Osteoblast (primary cell): ENCODE results near the gene SCP2D1. TPM values are rescaled to one million over a fixed set of nuclear protein-coding genes. Genes with fewer than 3 reads are reported as not detected.
A peak's percentile ranks its signal among the peaks of the same experiment; 100 is the strongest.

Experiments used
- DNase-seq: peaks from one replicate; pipeline ENCODE4 v3.0.0; 2011; ENCODE audit warnings: low spot score, mixed read lengths; ENCODE audit not compliant: insufficient read length; ENCODE audit errors: missing footprints
- H2AFZ ChIP-seq: 2 replicates; pipeline ENCODE4 v1.6.0; 2011; ENCODE audit warnings: mild to moderate bottlenecking, low read length
- H3K27ac ChIP-seq: 2 replicates; pipeline ENCODE4 v1.5.1; 2011; ENCODE audit warnings: mild to moderate bottlenecking, low read depth, low read length, moderate library complexity
- H3K27me3 ChIP-seq: 2 replicates; pipeline ENCODE4 v1.6.0; 2012; ENCODE audit warnings: mild to moderate bottlenecking, control low read depth, inconsistent platforms, low read length, moderate library complexity; ENCODE audit not compliant: insufficient read depth
- H3K36me3 ChIP-seq: 2 replicates; pipeline ENCODE4 v1.5.1; 2011; ENCODE audit warnings: mild to moderate bottlenecking, low read length, control low read depth, moderate library complexity; ENCODE audit not compliant: insufficient read depth
- H3K4me1 ChIP-seq: 2 replicates; pipeline ENCODE4 v1.5.1; 2011; ENCODE audit warnings: mild to moderate bottlenecking, low read length, control low read depth, moderate library complexity; ENCODE audit not compliant: insufficient read depth
- H3K4me2 ChIP-seq: 2 replicates; pipeline ENCODE4 v1.6.0; 2011; ENCODE audit warnings: mild to moderate bottlenecking, low read length; ENCODE audit not compliant: insufficient read depth
- H3K4me3 ChIP-seq: fragments of 200-600 bp; sonication (generic); 3 replicates; pipeline ENCODE4 v1.5.1; 2012; ENCODE audit warnings: mild to moderate bottlenecking, low read length, inconsistent platforms; ENCODE audit not compliant: insufficient read depth
- H3K79me2 ChIP-seq: 2 replicates; pipeline ENCODE4 v1.6.0; 2012; ENCODE audit warnings: mild to moderate bottlenecking, low read length, control low read depth, inconsistent platforms; ENCODE audit not compliant: insufficient read depth
- H3K9me3 ChIP-seq: 2 replicates; pipeline ENCODE4 v1.5.1; 2011; ENCODE audit warnings: low read depth, low read length, control low read depth
- H4K20me1 ChIP-seq: 2 replicates; pipeline ENCODE4 v1.6.0; 2012; ENCODE audit warnings: mild to moderate bottlenecking, low read length, control low read depth; ENCODE audit not compliant: insufficient read depth
- CTCF ChIP-seq: IDR thresholded peaks from 2 replicates; pipeline ENCODE4 v1.5.1; 2011; ENCODE audit warnings: mild to moderate bottlenecking, low read depth, low read length, moderate library complexity; ENCODE audit errors: extremely low read depth
- total RNA-seq: library from RNA; depleted of rRNA; stranded (reverse); fragments of >200 nt; gene quantifications from 2 replicates; pipeline ENCODE4 v1.2.3, GENCODE V29; 2012

The SCP2D1 gene
- total RNA-seq, 1 donor, result not detected

- Histone ChIP-seq H3K4me1 (no peaks in the 10 kb centered on the region), H3K27me3 (no peaks in the 10 kb centered on the region), H3K4me3 (no peak overlapping the region), H4K20me1 (no peaks in the 10 kb centered on the region), H3K27ac (no peak overlapping the region), H3K79me2 (no peaks in the 10 kb centered on the region), H3K36me3 (no peaks in the 10 kb centered on the region), H3K9me3 (no peaks in the 10 kb centered on the region), H3K4me2 (no peak overlapping the region), H2AFZ (no peak overlapping the region)
- no peak for DNase-seq
- no peak for TF ChIP-seq CTCF
Observed at GRCh38 chr20:18849131-18849530, 35.5 kb downstream of the SCP2D1 start.

- no peak overlapping the region for H3K27ac ChIP-seq
- no peaks in the 10 kb centered on the region for H3K36me3 ChIP-seq
- H3K4me2 ChIP-seq, result no peak overlapping the region
- H3K27me3 ChIP-seq, result no peaks in the 10 kb centered on the region
- no peaks in the 10 kb centered on the region for H4K20me1 ChIP-seq
- H3K4me1 ChIP-seq, result no peaks in the 10 kb centered on the region
- no peaks in the 10 kb centered on the region for H3K79me2 ChIP-seq
- H2AFZ ChIP-seq, result no peak overlapping the region
- H3K9me3 ChIP-seq, result no peaks in the 10 kb centered on the region
- no peak overlapping the region for H3K4me3 ChIP-seq
- no peak for DNase-seq
- no peak for TF ChIP-seq CTCF
Observed at GRCh38 chr20:18851629-18852028, 38.0 kb downstream of the SCP2D1 start.

- Histone ChIP-seq H3K4me3 (no peak overlapping the region), H2AFZ (peak overlapping the region; percentile 8), H3K27ac (no peak overlapping the region), H3K4me1 (no peaks in the 10 kb centered on the region), H3K4me2 (no peak overlapping the region), H3K27me3 (no peaks in the 10 kb centered on the region), H3K79me2 (no peaks in the 10 kb centered on the region), H3K9me3 (no peaks in the 10 kb centered on the region), H3K36me3 (no peaks in the 10 kb centered on the region), H4K20me1 (no peaks in the 10 kb centered on the region)
- no peak for TF ChIP-seq CTCF
- no peak for DNase-seq
Observed at GRCh38 chr20:18852318-18852717, 38.7 kb downstream of the SCP2D1 start.

GRCh38 chr20:18853216-18853615 is 39.6 kb downstream of the SCP2D1 start:
- no peaks in the 10 kb centered on the region for H4K20me1 ChIP-seq
- no peaks in the 10 kb centered on the region for H3K9me3 ChIP-seq

More at GRCh38 chr20:18853216-18853615, 39.6 kb downstream of the SCP2D1 start:
- H3K4me2 ChIP-seq, result no peak overlapping the region
- H3K4me1 ChIP-seq, result no peaks in the 10 kb centered on the region
- no peaks in the 10 kb centered on the region for H3K27me3 ChIP-seq
- H3K79me2 ChIP-seq, result no peaks in the 10 kb centered on the region
- no peak overlapping the region for H3K4me3 ChIP-seq
- H2AFZ ChIP-seq, result no peak overlapping the region
- no peaks in the 10 kb centered on the region for H3K36me3 ChIP-seq
- TF ChIP-seq CTCF, result no peak
- no peak for DNase-seq
- no peak overlapping the region for H3K27ac ChIP-seq
